ENCODE measurements around the gene RAB31.
"Not testable (repeated sequence)": the region's sequence is repeated elsewhere in the genome, so short reads cannot be mapped to it uniquely, and the experiment has no call there.

RAB31 gene, protein sequence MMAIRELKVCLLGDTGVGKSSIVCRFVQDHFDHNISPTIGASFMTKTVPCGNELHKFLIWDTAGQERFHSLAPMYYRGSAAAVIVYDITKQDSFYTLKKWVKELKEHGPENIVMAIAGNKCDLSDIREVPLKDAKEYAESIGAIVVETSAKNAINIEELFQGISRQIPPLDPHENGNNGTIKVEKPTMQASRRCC

GRCh38 chr18:9708057-9708433 is at the start of gene RAB31:
Gene RAB31 (plus strand): TSS chr18:9708301. CDS start chr18:9708406, 105 bp downstream.
- in situ Hi-C loops (cut with MboI; ENCODE audit: low sequenced_read_pairs) = no loop called here

DNA sequence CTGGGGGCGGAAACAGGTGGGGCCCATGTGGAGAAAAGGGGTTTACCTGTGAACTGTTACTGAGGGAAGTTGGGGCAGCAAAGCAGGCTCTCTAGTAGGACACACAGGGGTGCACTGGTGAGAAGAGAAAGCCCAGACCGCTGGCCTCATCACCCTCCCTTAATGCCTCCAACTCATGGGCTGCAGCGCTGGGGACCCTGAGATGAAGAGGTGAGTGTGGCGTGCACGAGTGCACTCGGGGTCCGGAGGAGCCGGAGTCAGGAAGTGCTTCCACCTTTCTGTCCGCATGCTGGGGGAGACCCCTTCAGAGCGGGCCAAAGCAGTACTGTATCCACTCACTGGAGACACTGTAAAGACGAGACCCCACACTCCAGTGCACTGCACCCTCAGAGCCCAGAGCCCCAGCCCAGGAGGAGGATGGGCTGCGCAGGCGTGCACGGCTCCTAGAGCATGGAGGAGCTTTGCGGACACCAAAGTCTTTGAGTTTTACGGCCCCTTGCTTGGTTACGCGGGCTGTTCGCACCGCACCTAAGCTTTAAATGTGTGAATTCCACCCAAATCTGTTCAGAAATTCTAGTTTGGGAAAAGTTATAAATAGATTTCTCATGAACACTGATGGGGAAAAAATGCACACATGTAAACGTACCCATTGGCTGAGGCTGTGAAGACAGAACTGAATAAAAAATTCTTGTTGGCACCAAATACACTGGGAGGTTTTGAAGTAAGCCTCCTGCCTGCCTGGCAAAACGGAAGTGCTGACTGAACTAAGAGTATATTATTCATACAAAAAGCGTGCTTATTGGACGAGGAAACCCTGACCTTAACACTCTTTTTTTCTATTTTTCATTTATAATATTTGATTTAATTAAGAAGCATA is 48.4 kb upstream of the RAB31 start:
- in situ Hi-C loops (cut with MboI; ENCODE audit: low sequenced_read_pairs) = no loop called here

DNA sequence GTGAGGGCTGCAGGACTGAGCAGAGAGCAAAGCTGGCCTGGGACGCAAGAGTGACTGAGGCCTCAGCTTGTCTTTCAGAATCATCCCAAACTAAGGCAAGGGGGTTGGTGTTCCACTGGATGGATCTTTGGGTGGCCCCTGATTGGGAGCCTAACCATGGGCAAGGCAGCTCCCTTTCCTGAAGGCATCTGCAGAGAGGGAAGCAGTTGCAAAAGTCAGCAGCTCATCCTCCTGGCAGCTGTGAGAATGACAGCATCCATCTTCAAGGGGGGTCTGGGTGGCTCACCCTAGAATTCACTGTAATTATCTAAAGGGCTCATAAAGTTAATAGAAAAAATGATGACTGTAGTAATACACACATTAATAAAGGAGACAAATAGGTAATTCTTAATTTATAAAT is 46.5 kb upstream of the RAB31 start:
- in situ Hi-C loops (cut with MboI; ENCODE audit: low sequenced_read_pairs) = no loop called here

GRCh38 chr18:9663377-9663776 is 44.7 kb upstream of the RAB31 start:
- in situ Hi-C loops (cut with MboI; ENCODE audit: low sequenced_read_pairs) = no loop called here

- in situ Hi-C loops (cut with MboI; ENCODE audit: low sequenced_read_pairs) = no loop called here
Measured at GRCh38 chr18:9665314-9665713, 42.8 kb upstream of the RAB31 start.

DNA sequence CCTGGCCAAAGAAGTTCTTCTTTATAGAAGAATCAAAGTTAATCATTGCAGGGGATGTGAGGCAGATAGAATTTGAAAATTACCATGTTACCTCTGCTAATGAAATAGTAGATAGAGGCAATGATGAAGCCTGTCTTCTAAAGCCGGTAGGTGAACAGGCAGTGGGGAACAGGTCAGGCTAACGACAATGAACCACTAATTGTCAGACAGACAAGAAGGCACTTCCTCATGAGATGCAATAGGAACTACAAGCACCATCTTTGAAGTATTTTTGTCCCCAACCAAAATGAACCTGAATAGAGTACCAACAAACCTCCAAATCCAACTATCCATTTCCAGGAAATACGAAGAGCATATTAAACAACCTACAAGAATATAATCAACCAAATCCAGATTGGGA is 41.6 kb upstream of the RAB31 start:
- in situ Hi-C loops (cut with MboI; ENCODE audit: low sequenced_read_pairs) = no loop called here

DNA sequence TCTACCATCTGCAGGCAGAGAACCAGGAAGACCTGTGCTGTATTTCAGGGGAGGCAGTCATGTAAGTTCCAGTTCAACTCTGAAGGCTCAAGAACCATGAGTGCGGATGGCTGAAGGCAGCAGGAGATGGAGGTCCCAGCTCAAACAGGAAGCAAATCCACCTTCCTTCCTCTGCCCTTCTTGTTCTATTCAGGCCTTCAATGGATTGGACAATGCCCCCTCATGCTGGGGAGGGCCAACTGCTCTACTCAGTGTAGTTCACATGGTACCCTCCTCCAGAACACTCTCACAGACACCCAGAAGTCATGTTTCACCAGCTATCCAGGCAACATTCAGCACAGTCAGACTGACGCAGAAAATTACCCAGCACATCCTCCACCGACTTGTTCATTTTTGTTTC is 39.1 kb upstream of the RAB31 start:
- in situ Hi-C loops (cut with MboI; ENCODE audit: low sequenced_read_pairs) = no loop called here

- in situ Hi-C loops (cut with MboI; ENCODE audit: low sequenced_read_pairs) = no loop called here
Measured at GRCh38 chr18:9671214-9671613, 36.9 kb upstream of the RAB31 start.

DNA sequence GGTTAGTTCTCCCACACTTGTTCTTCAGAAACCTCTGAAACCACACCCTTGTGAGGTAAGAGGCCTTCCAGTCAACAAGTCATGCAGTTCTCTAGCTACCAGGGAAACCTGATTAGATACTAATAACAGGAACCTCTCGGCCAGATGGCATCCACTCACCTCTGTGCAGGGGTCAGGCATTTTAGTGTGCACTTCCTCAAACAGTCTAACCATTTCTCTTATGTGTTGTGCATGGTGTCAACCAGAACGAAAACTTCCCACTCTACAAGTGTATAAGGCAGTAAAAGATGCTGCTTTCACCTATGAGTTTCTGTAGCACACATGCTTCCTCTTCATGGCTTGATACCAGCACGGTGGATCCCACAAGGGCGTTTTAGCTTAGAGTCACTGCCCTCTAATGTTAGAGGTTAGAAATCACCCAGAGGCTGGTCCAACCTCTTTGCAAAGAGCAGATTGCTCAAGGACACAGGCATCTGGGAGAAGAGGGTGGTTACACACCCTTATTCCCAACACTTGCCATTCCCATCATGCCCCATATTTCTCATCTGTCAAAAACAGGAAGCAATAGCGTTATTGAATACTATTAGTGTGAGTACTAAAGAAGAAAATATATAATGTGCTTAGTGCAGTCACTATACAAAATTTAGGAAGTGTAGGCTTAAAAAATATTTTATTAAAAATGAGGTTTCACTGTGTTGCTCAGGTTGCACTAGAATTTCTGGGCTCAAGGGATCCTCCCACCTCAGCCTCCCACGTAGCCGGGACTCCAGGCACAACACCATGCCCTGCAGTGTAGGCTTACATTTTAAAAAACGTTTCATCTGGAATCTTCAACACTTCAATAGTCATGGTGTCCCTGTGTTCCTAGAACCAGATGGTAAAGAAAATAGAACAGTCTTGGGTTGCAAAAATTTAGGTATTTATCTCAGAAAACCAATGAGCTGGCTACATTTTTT is 34.5 kb upstream of the RAB31 start:
- in situ Hi-C loops (cut with MboI; ENCODE audit: low sequenced_read_pairs) = no loop called here

GRCh38 chr18:9678216-9678615 is 29.9 kb upstream of the RAB31 start:
- in situ Hi-C loops (cut with MboI; ENCODE audit: low sequenced_read_pairs) = not testable (repeated sequence)

- in situ Hi-C loops (cut with MboI; ENCODE audit: low sequenced_read_pairs) = no loop called here
Measured at GRCh38 chr18:9679125-9679524, 29.0 kb upstream of the RAB31 start.

- in situ Hi-C loops (cut with MboI; ENCODE audit: low sequenced_read_pairs) = no loop called here
Measured at GRCh38 chr18:9681217-9681616, 26.9 kb upstream of the RAB31 start.

- in situ Hi-C loops (cut with MboI; ENCODE audit: low sequenced_read_pairs) = no loop called here
Measured at GRCh38 chr18:9682572-9682971, 25.5 kb upstream of the RAB31 start.

DNA sequence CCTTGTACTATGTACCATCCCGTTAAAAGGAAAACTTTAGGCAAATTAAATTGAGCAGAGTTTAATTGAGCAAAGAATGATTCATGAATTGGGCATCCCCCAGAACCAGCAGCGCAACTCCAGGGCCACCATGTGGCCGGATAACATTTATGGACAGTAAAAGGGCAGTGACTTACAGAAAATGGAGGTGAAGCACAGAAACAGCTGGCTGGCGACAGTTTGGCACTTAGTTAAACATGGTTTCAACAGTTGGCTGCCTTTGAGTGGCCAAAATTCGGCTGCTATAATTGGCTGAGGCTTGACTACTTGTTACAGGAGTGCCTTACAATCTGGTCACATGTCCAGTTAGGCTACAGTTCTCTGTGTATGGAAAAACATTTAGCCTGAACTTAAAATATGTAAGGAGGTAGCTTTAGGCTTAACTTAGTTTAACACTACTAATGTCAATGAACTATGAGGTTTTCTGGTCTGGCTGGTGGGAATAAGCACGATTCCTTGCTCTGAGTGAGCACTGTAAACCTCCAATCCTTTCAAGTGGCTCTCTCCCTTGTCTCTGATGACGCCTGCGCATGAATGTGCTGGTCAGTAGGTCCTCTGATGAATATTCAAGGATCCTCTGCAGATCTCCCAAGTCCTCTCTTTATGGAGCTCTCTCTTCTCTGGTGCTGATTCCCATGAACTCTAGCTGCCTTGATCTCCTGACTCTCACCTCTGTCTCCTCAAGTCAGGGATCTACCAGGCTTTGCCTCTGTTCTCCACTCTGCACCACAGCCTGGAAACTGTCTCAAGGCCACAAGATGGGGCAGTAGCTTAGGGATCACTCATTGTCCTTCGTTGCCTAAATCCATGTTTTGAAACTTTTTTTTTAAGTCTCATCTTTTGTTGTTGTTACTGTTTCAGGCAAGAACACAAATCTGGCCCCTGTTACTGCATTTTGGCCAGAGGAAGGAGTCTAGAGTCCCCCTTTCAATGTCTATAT is 24.4 kb upstream of the RAB31 start:
- in situ Hi-C loops (cut with MboI; ENCODE audit: low sequenced_read_pairs) = no loop called here

GRCh38 chr18:9684881-9685614 is 23.1 kb upstream of the RAB31 start:
- in situ Hi-C loops (cut with MboI; ENCODE audit: low sequenced_read_pairs) = no loop called here

- in situ Hi-C loops (cut with MboI; ENCODE audit: low sequenced_read_pairs) = no loop called here
Measured at GRCh38 chr18:9685615-9685890, 22.5 kb upstream of the RAB31 start.

DNA sequence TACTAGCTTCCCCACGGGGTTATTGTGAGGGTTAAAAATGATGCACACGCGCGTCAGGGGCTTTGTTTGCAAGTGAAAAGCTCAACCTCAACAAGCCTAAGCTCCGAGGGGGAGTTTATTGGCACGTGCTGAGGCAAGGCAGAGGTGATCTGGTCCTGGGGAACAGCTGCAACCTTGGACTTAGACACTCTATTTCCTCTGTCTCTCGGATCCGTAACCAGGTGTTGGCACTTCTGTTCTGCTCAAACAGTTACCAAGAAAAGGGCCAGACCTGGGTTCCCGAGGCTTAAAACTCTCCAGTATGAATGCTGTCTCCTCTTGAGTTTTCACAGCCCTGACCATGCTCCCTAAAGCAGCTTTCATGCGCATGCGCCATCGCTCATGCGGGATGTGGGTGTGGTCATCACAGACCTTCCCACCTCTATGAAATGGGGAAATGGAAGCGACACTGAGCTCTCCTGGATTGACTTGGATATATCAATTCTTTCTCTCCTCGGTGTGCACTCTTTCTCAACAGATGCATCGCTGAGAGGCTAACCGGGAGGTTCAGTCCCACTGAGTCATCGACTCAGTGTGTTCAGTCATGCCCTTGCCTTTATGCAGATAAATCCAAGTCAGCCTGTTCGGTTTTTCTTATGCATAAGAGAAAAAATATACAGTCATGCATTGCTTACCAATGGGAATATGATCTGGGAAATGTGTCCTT is 19.9 kb upstream of the RAB31 start:
- in situ Hi-C loops (cut with MboI; ENCODE audit: low sequenced_read_pairs) = no loop called here

GRCh38 chr18:9689253-9689652 is 18.8 kb upstream of the RAB31 start:
- in situ Hi-C loops (cut with MboI; ENCODE audit: low sequenced_read_pairs) = no loop called here
